GM21515 (cell line): ENCODE data around the gene PHACTR3.

Experiments used
- ATAC-seq: cut with Tn5 transposase; IDR thresholded peaks from one replicate; pipeline ENCODE4 v1.9.1; 2021; ENCODE audit not compliant: unreplicated experiment

PHACTR3 gene

DNA sequence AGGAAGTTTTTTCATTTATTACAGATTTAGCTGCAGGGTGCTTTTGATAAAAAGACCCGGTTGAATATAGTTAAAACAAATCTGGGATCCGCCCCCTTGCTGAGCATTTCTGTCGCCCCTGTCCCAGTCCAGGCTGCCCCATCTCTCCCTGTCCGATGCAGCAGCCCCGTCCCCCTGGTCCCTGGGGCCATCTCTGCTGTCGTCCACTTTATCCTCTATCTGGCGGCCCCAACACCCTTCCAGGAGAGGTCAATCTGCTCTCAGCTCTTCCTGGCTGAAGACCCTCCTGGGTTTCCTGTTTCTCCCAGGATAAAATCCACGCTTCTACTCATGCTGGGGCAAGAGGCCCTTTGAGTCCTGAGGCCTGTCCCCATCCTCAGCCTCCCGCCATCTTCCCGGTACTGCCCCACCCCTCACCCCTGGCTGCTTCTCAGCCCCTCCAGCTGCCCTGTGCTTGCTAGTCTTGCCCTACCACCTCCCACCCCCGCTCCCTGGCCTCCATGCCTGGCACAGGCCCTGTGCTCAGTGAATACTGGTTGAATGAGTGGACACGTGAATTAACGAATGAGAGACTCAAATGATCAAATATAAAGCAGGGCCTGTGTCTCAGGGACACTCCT, 16.0 kb upstream of the PHACTR3 start:
- no peak for ATAC-seq

DNA sequence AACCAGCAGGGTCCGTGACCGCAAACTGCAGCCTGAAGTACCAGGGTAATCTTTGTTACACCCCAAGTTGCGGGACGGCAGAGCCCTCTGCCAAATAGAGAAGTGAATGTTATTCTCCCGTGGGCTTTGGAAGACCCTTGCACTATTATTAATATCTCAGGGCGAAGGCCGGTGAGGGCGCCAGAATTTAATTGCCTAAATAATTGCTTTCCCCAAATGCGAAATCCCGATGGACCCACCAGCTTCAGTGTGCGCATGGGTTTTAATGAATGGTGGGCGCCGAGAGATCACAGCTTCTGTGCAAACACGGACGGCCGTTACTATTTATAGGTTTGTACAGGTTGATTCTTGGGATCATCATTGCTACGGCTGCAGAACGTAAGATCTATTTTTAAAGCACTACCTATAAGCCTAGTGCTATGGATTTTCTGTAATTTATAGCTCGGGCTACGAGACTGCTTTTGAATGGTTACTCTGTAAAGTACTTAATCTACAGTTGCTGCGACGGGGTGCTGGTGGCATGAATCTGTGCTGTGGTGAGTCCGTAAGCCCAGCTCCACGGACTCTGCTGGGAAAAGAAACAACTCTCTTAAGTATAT, 15.2 kb upstream of the PHACTR3 start:
- ATAC-seq, result no peak

DNA sequence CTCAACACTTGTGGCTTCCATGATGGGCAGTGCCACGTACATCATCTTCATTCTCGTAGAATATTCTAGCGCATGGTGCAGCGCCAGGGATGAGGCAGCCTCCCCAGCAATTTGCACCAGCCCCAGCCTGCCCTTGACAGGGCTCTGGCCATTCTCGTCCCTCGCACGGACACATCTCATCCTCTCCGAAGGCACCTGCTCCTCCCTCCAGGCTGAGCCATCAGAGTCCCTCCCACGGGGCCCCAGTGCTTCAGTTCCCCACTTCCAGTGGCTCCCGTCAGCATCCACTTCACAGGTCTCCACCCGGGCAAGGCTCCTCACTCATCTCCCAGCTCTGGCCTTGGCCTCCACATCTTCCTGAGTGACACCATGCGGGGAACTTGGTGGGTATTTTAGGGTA, 13.3 kb upstream of the PHACTR3 start:
- ATAC-seq, result no peak

DNA sequence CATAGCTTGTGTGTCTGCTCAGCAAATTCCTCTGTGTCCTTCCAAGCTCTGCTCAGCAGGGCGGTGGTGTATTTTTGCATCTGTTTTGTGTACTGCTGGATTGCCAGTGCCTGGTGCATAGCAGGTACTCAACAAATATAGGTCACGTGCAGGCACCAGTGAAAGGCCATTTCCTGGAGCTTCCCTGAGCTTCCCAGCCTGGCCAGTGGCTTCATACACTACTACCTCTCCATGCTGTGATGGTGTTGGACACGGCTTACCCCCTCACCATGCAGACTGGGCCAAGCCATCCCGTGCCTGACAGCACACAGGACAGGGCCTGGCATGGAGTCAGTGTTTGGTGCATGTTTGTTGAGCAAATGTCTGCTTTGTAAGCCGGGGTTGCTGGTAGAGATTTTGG, 7.7 kb upstream of the PHACTR3 start:
- ATAC-seq, result no peak

DNA sequence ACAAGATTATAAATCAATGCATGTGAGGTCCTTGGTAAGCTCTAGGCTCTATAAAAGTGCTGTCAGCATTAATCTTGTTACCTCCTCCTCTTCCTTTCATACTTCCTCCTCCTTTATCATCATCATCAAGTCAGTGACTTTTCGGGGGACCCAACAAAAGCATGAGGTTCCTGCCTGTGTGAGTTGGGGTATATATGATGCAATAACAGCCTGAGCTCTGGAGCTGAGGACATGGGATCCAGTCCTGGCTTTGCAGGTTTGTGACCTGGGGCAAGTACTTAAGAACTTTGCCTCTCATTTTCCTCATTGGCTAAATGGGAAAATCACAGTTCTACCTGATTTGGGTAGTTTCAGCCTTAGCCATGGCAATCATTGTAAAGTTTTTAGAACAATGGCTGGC, 7.1 kb upstream of the PHACTR3 start:
- ATAC-seq, result no peak

DNA sequence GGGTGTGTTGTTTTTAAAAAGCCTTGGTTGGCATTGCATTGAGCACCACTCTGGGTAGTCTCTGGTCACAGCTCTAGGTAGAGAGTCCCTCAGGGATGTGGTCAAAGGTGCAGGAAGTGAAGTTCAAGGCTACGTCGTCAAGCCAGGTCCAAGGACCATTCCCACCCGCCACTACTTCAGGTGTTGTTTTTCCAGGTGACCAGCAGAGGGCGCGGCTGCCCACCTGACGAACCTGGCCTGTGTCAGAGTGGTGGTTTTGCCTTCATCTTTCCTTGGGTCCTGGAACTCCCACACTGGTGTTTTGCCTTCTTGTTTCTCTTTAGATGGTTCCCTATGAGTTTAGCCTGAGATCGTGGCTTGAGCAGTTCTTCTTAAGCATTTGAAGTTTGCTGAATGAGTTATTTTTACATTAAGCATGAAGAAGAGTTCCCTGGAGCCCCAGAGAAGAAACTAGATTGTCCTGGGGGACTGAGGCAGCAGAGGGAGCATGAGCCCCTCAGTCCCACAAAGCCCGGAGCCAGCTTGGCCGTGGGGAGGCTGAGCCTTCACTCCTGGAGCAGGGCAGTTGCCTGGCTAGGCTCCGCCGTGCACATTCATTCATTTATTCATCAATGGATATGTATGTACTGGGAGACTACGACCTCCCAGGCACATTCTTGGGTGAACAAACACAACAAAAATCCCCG, 5.6 kb upstream of the PHACTR3 start:
- no peak for ATAC-seq

DNA sequence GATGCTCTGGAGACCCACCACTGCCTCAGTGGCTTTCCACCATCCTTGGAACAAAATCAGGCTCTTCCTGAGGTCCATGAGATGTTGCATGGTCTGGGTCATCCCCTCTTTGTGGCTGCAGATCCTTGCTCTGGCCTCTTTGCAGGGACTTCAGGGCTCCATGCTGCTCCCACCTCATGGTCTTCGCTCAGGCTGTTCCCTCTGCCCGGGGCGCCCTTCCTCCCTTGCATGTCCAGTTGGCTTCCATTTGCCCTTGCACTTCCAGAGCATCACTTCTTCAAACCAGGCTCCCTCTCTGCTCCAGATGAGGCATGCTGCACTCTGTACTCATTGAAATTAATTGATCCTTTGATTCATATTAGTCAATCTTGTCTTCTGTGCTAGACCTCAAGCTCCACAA, 4.4 kb upstream of the PHACTR3 start:
- no peak for ATAC-seq

DNA sequence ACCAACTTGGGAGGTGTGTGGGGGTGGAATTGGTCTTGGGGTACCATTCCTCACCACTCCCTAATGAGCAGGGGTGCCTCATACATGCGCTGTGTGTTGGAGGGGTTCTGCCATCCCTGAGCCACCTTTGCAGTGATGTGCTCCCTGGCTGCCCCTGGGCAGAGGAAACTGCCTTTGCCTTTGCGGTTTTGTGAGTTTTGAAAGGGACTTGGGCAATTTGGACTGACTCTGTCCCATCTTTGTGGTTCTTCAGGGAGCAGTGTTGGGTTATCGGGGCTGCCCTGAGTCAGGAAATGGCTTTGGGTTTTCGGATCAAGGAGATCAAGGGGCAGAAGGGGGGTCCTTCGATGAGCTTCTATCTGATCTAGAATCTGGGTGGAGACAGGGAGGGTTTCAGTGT, 3.9 kb upstream of the PHACTR3 start:
- ATAC-seq, result no peak

DNA sequence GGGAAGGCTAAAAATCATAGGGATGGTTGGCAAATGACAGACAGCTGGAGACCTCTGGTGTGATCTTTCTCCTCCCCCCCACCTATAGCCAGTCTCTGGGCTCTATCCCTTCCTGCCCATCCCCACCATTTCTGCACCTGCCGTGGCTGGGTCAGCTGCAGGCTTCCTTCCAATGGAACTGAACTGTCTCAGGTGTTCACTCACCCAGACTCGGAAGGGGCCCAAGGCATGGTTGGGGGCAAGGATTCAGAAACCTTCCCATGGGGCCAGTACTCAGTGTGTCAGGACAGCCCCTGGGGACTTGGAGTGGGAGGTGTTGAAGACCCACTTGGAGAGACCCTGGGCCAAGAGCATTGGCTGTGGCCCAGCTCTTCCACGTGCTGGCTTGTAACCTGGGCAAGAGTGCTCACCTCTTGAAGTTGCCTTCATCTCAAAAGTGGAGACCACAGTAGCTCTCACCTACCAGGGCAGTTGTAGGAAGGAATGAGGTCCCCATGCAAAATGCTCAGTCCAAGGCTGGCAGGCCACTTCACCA, 1.7 kb upstream of the PHACTR3 start:
- ATAC-seq, result no peak

DNA sequence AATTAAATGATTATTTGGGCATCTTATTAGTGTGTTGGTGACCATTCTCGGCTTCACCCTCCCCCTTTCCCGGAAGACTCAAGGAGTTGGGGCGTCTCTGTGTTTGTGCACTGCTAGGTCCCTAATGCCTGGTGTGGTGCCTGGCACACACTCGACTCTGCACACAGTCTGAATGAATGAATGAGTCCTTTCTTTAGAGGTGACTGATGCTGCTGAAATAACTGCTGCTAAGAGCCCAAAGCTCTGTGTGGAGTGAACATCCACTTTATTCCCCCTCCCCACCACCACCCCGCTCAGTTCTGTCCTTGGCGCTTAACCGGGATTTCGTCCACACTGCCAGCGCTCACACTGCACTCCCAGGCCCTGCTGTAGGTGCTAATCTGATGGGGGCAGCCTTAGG, 1.2 kb upstream of the PHACTR3 start:
- ATAC-seq, result no peak

DNA sequence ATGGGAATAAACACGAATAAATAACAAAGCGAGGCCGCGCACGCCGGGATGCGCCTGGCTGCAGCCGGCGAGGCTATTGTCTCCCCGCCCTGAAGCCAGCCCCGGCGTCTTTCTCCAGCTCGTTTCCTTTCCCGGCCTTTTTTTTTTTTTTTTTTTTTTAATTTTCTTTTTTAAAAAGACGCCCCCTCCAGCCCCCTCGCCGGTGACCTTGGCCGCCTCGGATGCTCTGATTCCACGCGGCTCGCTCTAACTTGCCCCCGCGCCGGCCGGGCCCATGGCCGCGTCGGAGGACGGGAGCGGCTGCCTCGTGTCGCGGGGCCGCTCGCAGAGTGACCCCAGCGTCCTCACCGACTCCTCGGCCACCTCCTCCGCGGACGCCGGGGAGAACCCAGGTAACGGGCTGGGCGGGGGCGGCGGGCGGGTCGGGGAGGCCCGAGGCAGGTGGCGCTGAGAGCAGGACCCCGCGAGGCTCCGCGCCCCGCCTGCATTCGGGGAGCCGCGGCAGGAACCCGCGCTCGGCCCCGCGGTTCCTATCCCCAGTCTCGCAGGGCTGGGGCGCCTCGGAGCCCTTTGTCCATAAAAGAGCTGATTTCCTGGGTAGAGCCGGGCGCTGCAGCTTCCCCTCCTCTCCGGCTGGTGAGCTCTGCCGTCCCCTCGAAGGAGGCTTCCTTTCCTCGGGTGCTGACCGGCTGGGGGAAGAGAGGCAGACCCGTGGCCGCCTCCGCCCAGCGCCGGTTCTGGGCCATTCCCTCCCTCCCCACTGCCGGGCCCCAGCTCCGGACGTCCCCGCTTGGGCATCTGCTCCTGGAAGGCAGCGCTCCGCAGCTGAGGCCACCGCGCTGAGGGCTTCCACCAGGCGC, 631 bp downstream of the PHACTR3 start:
- ATAC-seq, result no peak

DNA sequence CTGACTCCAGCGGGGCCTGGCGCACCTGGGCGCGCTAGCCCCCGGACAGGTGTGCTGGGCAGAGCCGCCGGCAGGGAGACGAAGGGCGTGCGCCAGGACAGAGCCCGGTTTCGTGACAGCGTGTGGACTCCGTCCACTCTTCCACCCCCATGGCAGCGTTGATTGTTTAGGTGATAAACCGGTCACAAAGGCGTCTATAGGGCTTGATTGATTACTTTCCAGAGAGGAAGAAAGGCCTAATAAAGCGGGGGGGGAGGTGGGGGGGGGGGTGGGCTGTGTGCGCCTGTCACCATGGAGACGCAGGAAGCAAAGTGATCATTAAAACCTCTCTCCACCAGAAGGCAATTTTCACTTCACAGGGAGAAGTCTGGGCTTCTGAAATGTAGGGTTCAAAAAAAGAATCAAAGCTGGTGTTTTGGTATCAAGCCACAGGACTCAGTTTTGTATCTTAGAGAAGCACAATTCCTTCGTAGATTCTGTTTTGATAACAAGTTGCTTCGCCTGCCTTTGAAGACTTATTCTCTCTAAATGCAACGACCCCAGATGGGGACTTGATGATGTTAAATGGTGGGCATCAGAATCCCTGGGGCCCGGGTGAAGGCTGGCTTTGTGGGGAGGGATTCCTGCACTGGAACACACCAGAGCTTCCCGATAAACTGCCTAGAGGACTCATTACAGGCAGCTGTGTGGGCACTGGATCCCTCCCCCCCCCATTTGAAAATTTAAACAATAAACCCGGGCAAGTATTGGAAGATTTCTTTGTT, 1.4 kb downstream of the PHACTR3 start:
- ATAC-seq, result no peak

DNA sequence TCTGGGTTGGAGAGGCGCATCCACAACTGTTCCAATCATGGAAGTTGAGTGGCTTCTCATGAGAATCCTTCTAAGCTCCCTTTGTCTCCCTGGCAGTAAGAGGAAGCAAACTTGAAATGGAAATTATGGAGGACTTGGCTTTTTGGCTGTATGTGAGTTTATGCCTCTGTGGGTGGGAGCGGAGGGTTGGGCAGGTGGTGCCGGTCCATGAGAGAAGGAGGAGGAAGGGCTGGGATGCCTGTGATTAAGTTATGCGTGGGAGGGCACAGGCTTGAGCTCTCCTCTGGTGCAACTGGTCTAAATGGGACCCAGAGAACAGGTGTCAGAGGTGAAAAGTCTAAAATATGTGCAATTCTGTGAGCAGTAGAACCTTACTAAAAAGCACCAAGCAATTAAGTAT, 2.2 kb downstream of the PHACTR3 start:
- no peak for ATAC-seq

DNA sequence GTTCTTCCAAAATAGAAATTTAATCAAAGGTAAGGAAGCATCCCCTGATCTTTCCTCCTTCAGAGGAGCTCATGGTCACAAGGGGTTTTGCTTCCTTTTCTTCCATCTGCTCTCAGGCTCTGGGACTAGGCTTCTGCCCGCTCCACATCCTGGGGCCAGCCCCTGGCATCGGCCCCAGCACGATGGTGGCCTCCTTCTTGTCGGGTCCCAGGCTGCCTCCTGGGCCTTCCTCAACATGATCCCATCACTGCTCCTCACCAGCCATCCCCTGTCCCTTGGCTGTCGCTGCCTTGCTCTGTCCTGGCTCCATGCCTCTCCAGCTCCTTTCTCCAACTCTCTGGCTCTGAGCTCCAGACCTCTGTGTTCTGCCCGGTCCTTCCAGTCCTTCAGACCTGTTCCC, 4.1 kb downstream of the PHACTR3 start:
- no peak for ATAC-seq

DNA sequence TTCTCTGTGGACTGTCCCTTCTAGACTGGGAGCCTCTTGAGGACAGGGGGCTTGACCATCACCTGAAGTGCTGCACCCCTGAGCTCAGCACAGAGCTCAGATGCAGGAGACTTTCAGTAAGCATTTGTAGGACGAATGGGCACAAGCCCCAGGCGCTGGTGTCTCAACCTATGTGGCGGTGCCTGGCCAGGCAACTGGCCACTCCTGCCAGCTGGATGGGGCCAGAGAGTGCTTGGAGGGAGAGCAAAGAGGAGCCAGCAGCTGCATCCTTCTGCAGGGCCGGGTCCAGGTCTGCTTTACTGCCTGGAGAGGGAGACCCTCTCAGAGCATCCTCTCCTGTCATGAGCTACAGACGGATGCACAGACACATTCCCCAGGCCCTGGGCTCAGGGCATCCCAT, 4.5 kb downstream of the PHACTR3 start:
- ATAC-seq, result no peak

DNA sequence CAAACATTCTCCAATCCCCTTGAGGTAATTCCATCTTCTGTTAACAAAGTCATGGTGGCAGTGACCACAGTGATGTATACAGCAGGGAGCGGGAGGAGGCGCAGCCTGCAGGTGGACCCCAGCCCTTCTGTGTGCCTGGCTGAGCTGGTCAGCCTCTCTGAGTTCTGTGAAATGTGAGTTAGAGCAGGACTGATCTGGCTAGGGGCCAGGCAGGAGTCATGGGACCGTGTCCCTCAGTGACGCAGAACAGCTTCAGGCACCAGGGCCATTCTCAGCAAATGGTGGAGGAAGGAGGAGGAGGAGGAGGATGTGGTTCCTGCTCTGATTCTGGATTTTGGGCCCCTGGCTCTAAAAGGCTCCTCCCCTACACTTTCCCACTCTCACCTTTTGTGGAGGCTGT, 6.9 kb downstream of the PHACTR3 start:
- ATAC-seq, result no peak

DNA sequence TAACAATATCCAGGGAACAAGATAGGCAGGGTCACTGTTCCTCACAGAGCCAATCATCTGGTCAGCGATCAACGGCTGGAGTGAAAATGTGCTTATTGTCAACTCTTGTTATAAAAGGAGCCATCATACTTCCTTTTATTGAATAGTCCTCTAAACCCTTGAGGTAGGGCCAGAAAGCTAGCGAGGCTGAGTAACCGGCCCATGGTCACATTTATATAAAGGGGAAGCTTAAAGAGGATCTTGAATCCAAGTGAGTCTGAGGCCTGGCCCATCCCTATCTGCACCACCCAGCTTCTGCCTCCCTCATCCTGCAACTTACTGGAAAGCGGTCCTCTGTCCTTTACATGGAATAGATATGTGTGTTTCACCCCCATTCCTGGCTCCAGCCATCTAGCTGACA, 9.5 kb downstream of the PHACTR3 start:
- ATAC-seq, result no peak

DNA sequence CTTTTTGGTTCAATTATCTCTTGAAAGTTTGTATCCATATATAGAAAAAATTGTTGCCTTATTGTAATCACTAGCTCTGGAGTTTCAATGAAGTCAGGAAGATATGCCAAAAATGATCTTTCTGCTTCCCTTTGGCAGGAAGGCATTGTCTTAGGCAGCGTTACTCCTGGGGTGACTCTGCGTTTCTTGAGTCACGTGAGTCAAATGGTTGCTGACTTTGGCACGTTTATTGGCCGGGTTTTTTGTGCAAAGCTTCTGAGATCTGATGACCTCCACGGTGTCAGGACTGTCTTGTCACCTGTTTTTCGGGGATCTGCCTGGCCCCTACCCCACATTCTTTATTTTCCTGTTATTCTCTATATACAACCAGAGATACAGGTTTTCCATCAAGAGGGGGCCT, 10.4 kb downstream of the PHACTR3 start:
- no peak for ATAC-seq

DNA sequence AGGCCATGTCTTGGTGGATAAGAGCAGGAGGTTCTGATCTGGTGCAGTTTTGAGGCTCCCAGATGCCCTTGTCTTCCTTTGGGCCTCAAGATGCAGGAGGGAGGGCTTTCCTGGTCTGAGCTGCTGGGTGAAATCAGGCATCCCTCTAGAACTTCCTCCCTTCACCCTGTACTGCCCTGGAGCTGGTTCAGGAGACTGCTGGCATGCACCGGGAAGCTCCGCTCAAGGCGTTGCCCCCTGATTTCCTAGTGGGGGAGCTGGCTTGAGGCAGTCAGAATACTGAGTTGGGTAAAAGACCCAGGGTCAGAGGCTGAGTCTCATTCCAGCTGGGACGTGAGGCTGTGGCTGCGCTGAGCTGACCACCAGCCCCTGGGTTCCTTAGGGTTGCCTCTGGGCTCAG, 12.0 kb downstream of the PHACTR3 start:
- ATAC-seq, result no peak

DNA sequence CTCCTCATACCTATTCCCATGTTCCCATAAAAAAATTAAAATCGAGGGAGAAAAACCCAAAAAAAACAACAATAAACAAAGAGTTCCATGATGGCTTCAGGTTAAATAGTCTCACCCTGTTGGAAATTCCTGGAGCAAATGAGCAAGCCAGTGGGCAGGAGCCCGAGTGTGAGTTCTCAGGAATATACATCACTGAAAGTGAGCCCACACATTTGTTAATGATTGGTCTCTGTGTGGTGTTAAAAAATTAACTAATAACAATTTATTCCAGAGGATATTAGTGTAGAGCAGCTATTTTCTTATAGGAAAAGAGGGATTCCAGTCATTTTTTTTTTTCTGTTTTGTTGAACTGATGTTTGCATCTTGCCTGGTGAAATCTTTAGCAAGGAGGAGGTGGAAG, 12.9 kb downstream of the PHACTR3 start:
- no peak for ATAC-seq

DNA sequence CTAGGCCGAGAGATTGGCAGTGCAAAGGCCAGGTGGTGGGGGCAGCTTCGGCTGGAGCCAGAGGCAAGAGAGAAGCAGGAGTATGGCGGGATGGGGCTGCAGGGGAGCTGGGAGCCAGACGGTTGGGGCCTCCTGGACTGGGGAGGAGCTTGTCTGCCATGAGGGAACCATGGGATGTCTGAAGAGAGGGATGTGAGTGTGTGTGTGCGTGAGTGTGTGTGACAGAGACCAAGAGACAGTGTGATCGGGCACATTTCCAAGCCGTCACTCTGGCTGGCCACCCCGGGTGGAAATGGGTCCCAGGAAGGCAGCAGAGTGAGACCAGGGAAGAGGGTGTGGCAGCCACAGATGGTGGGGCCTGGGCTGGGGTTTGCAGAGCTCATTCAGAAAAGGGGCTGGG, 13.8 kb downstream of the PHACTR3 start:
- no peak for ATAC-seq
